Measurements from ENCODE around the gene CACNA2D3. TPM values are rescaled to one million over a fixed set of nuclear protein-coding genes. Genes with fewer than 3 reads are reported as not detected.

Gene CACNA2D3
- total RNA-seq, 2 donors from 2014 or later, result 0.42 to 0.98 TPM

GRCh38 chr3:54212723-54213122 lies 90.4 kb downstream of the CACNA2D3 start:
- no peaks in the 10 kb centered on the region for H3K27me3 ChIP-seq
- no peaks in the 10 kb centered on the region for H3K36me3 ChIP-seq
- no peak for TF ChIP-seq CTCF (IDR thresholded peaks at IDR 0.05)
- no peak overlapping the region for H3K4me3 ChIP-seq
- H3K4me1 ChIP-seq, result no peaks in the 10 kb centered on the region
- H3K9ac ChIP-seq (ENCODE audit: low read depth in 2 of 2, low read length in 2 of 2), result no peak overlapping the region
- no peak for DNase-seq
- no peaks in the 10 kb centered on the region for H3K9me3 ChIP-seq
- intact Hi-C loops (cut with DNase I), result no loop called here
- no peak overlapping the region for H3K27ac ChIP-seq

DNA sequence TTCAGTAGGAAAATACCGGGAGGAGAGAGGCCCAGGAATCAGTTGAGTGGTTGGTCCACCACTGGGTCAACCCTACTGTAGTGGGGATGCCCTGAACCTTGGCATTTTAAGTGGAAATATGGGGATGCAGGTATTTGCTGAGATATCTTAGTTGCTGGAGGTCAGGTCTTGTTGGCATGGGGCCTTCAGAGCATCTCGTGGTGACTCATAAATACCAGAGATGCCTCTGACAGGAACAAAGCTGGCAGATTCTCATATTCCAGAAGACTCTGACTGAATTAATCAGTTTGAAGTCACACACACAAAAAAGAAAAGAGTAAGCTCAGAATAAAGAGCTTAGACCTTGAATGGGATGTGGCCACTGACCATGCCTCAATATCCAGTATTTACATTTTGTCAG lies 91.6 kb downstream of the CACNA2D3 start:
- no peak for TF ChIP-seq CTCF (IDR thresholded peaks at IDR 0.05)
- Histone ChIP-seq H3K9me3 (no peaks in the 10 kb centered on the region), H3K27ac (no peak overlapping the region), H3K36me3 (no peaks in the 10 kb centered on the region), H3K27me3 (no peaks in the 10 kb centered on the region), H3K4me1 (no peaks in the 10 kb centered on the region), H3K4me3 (no peak overlapping the region), H3K9ac (ENCODE audit: low read depth in 2 of 2, low read length in 2 of 2) (no peak overlapping the region)
- intact Hi-C loops (cut with DNase I), result no loop called here
- DNase-seq, result no peak

GRCh38 chr3:54214845-54215244 lies 92.5 kb downstream of the CACNA2D3 start:
- Histone ChIP-seq H3K4me3 (no peak overlapping the region), H3K36me3 (no peaks in the 10 kb centered on the region), H3K9ac (ENCODE audit: low read depth in 2 of 2, low read length in 2 of 2) (no peak overlapping the region), H3K4me1 (no peaks in the 10 kb centered on the region), H3K9me3 (no peaks in the 10 kb centered on the region), H3K27ac (no peak overlapping the region), H3K27me3 (no peaks in the 10 kb centered on the region)
- no peak for TF ChIP-seq CTCF (IDR thresholded peaks at IDR 0.05)
- intact Hi-C loops (cut with DNase I), result no loop called here
- DNase-seq, result no peak

GRCh38 chr3:54215521-54215920 lies 93.2 kb downstream of the CACNA2D3 start:
- H3K27ac ChIP-seq, result no peak overlapping the region
- H3K9me3 ChIP-seq, result no peaks in the 10 kb centered on the region
- no peaks in the 10 kb centered on the region for H3K4me1 ChIP-seq
- no peak overlapping the region for H3K9ac ChIP-seq (ENCODE audit: low read depth in 2 of 2, low read length in 2 of 2)
- TF ChIP-seq CTCF (IDR thresholded peaks at IDR 0.05), result no peak
- intact Hi-C loops (cut with DNase I), result no loop called here
- no peak overlapping the region for H3K4me3 ChIP-seq
- no peak for DNase-seq
- no peaks in the 10 kb centered on the region for H3K36me3 ChIP-seq
- H3K27me3 ChIP-seq, result no peaks in the 10 kb centered on the region

DNA sequence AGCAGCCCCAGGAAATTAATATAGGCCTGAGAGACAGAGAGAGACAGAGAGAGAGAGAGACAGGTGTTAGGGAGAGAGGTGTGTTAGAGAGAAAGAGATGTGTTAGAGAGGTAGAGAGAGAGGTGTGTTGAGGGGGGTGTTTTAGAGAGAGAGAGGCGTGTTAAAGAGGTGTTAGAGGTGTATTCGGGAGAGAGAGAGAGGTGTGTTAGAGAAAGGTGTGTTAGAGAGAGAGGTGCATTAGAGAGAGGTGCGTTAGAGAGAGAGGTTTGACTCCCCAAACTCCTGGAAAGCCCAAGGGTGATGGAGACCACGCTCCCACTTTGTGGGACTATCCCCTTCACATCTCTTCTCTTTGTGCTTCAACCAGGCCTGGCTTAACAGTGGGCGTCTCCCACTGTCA lies 95.5 kb downstream of the CACNA2D3 start:
- H3K4me1 ChIP-seq, result no peaks in the 10 kb centered on the region
- TF ChIP-seq CTCF (IDR thresholded peaks at IDR 0.05), result no peak
- intact Hi-C loops (cut with DNase I), result no loop called here

GRCh38 chr3:54222316-54222715 lies 100.0 kb downstream of the CACNA2D3 start:
- no peaks in the 10 kb centered on the region for H3K9me3 ChIP-seq
- no peak for TF ChIP-seq CTCF (IDR thresholded peaks at IDR 0.05)
- no peak overlapping the region for H3K4me3 ChIP-seq
- no peaks in the 10 kb centered on the region for H3K4me1 ChIP-seq
- H3K9ac ChIP-seq (ENCODE audit: low read depth in 2 of 2, low read length in 2 of 2), result no peak overlapping the region
- H3K36me3 ChIP-seq, result no peaks in the 10 kb centered on the region
- intact Hi-C loops (cut with DNase I), result no loop called here
- no peak for DNase-seq
- no peak overlapping the region for H3K27ac ChIP-seq
- no peaks in the 10 kb centered on the region for H3K27me3 ChIP-seq

More for the DNA sequence above, 95.5 kb downstream of the CACNA2D3 start:
- Histone ChIP-seq H3K27ac (no peak overlapping the region), H3K36me3 (no peaks in the 10 kb centered on the region), H3K9me3 (no peaks in the 10 kb centered on the region), H3K9ac (ENCODE audit: low read depth in 2 of 2, low read length in 2 of 2) (no peak overlapping the region), H3K27me3 (no peaks in the 10 kb centered on the region), H3K4me3 (no peak overlapping the region)
- DNase-seq, result no peak

Measured in colonic mucosa (tissue), 4 donors.